GM12878 (cell line): Measurements from ENCODE around the gene SMARCD3. TPM values are rescaled to one million over a fixed set of nuclear protein-coding genes. Genes with fewer than 3 reads are reported as not detected.

Experiments used
- BMI1 ChIP-seq: fragments of 450-650 bp; IDR thresholded peaks from 2 replicates; pipeline ENCODE4 v1.6.1; 2016; ENCODE audit warnings: mild to moderate bottlenecking, moderate library complexity, borderline replicate concordance
- CHD4 ChIP-seq: fragments of 200-600 bp; sonication (generic); IDR thresholded peaks from 2 replicates; pipeline ENCODE4 v1.6.1; 2016; ENCODE audit warnings: mild to moderate bottlenecking
- CREM ChIP-seq: IDR thresholded peaks from 2 replicates; pipeline ENCODE4 v1.6.1; 2014; ENCODE audit warnings: antibody characterized with exemption, low read depth
- HDGF ChIP-seq: fragments of 450-650 bp; IDR thresholded peaks from 2 replicates; pipeline ENCODE4 v1.6.1; 2016; ENCODE audit warnings: antibody characterized with exemption
- JUNB ChIP-seq: IDR thresholded peaks from 2 replicates; pipeline ENCODE4 v1.6.1; 2016; ENCODE audit warnings: antibody characterized with exemption, mild to moderate bottlenecking
- MTA3 ChIP-seq: IDR thresholded peaks from 2 replicates; pipeline ENCODE4 v1.6.1; 2012; ENCODE audit warnings: low read length, inconsistent platforms, borderline replicate concordance
- NR2C1 ChIP-seq: fragments of 450-650 bp; IDR thresholded peaks from 2 replicates; pipeline ENCODE4 v1.6.1; 2017; ENCODE audit warnings: antibody characterized with exemption, mild to moderate bottlenecking, moderate library complexity
- NRF1 ChIP-seq: conservative IDR thresholded peaks from 2 replicates; pipeline ENCODE4 v1.6.1; 2011; ENCODE audit warnings: mild to moderate bottlenecking, low read depth, low read length, improper control_type of control experiment
- POU2F2 ChIP-seq: IDR thresholded peaks from 3 replicates; pipeline ENCODE4 v1.6.1; 2011; ENCODE audit warnings: low read depth, mild to moderate bottlenecking, low read length, borderline replicate concordance
- RUNX3 ChIP-seq: IDR thresholded peaks from 2 replicates; pipeline ENCODE4 v1.6.1; 2012; ENCODE audit warnings: low read length, inconsistent platforms
- SIN3A ChIP-seq: IDR thresholded peaks from 2 replicates; pipeline ENCODE4 v1.6.1; 2012; ENCODE audit warnings: low read depth, low read length, improper control_type of control experiment
- SMC3 ChIP-seq: IDR thresholded peaks from 2 replicates; pipeline ENCODE4 v1.6.1; 2011; ENCODE audit warnings: low read length, improper control_type of control experiment, borderline replicate concordance
- SPI1 ChIP-seq: IDR thresholded peaks from 2 replicates; pipeline ENCODE4 v1.6.1; 2011; ENCODE audit warnings: low read depth, mild to moderate bottlenecking, low read length, moderate library complexity, borderline replicate concordance; ENCODE audit not compliant: insufficient read depth
- SRF ChIP-seq, 2 experiments: IDR thresholded peaks; 2 replicates each; pipeline ENCODE4 v1.6.1; 2011; ENCODE audit warnings: low read depth in 2 of 2, low read length in 2 of 2, mild to moderate bottlenecking in 1 of 2, moderate library complexity in 1 of 2
- STAT1 ChIP-seq: fragments of 450-650 bp; conservative IDR thresholded peaks from 2 replicates; pipeline ENCODE4 v1.6.1; 2014; ENCODE audit warnings: antibody characterized with exemption, mild to moderate bottlenecking
- STAT3 ChIP-seq: IDR thresholded peaks from 2 replicates; pipeline ENCODE4 v1.6.1; 2011; ENCODE audit warnings: low read depth, low read length, improper control_type of control experiment
- SUPT20H ChIP-seq: IDR thresholded peaks from 2 replicates; pipeline ENCODE4 v1.6.1; 2011; ENCODE audit warnings: low read depth, mild to moderate bottlenecking, low read length, moderate library complexity, borderline replicate concordance; ENCODE audit not compliant: control insufficient read depth
- TBL1XR1 ChIP-seq: IDR thresholded peaks from 2 replicates; pipeline ENCODE4 v1.6.1; 2012; ENCODE audit warnings: low read depth, low read length, improper control_type of control experiment
- YY1 ChIP-seq: IDR thresholded peaks from 2 replicates; pipeline ENCODE4 v1.6.1; 2011; ENCODE audit warnings: low read depth, mild to moderate bottlenecking, low read length
- ZNF384 ChIP-seq: IDR thresholded peaks from 2 replicates; pipeline ENCODE4 v1.6.1; 2012; ENCODE audit warnings: low read depth, mild to moderate bottlenecking, low read length, improper control_type of control experiment, borderline replicate concordance
- polyA plus RNA-seq, 11 experiments: library from polyadenylated mRNA; depleted of rRNA in 4 of 11; unstranded in 6 of 11; stranded (reverse) in 5 of 11; fragments of >200 nt; fragmentation: Nextera tagmentation in 4 of 11; fragmentation: Illumina TruSeq in 1 of 11; extraction: Ambion mirVana in 4 of 11; extraction: Trizol in 1 of 11; gene quantifications; 1 replicate in 1 of 11; 2 replicates in 10 of 11; pipeline versions ENCODE4 v1.2.1 to v1.2.3, GENCODE V29; 2011 to 2016; ENCODE audit warnings: inconsistent platforms in 2 of 11, missing spikeins in 2 of 11, low read depth in 1 of 11
- total RNA-seq, 4 experiments: library from RNA; depleted of rRNA in 3 of 4; stranded (reverse); fragments of >200 nt in 3 of 4; fragmentation: Illumina TruSeq in 1 of 4; extraction: Trizol in 1 of 4; gene quantifications; 2 replicates each; pipeline versions ENCODE4 v1.2.1 to v1.2.3, GENCODE V29; 2013 to 2021
- TF ChIP-seq, protein P1 (sequence below): fragments of 450-650 bp; formaldehyde crosslinking; IDR thresholded peaks from 2 replicates; pipeline ENCODE4 v1.4.0; 2020; ENCODE audit warnings: mild to moderate bottlenecking, moderate library complexity
- TF ChIP-seq, protein P2 (sequence below): fragments of 450-650 bp; IDR thresholded peaks from 2 replicates; pipeline ENCODE4 v1.6.1; 2017; ENCODE audit warnings: mild to moderate bottlenecking, moderate library complexity
- TF ChIP-seq, protein P3 (sequence below): IDR thresholded peaks from 2 replicates; pipeline ENCODE4 v1.6.1; 2011; ENCODE audit warnings: low read depth, mild to moderate bottlenecking, low read length, moderate library complexity, borderline replicate concordance; ENCODE audit errors: extremely low read depth

The SMARCD3 gene
- total and polyA plus RNA-seq, 10 of the 15 experiments (the other 5 are each of a cell fraction or from before 2014, with no cell fraction given): 0.11 to 1.4 (median 0.16) TPM

DNA sequence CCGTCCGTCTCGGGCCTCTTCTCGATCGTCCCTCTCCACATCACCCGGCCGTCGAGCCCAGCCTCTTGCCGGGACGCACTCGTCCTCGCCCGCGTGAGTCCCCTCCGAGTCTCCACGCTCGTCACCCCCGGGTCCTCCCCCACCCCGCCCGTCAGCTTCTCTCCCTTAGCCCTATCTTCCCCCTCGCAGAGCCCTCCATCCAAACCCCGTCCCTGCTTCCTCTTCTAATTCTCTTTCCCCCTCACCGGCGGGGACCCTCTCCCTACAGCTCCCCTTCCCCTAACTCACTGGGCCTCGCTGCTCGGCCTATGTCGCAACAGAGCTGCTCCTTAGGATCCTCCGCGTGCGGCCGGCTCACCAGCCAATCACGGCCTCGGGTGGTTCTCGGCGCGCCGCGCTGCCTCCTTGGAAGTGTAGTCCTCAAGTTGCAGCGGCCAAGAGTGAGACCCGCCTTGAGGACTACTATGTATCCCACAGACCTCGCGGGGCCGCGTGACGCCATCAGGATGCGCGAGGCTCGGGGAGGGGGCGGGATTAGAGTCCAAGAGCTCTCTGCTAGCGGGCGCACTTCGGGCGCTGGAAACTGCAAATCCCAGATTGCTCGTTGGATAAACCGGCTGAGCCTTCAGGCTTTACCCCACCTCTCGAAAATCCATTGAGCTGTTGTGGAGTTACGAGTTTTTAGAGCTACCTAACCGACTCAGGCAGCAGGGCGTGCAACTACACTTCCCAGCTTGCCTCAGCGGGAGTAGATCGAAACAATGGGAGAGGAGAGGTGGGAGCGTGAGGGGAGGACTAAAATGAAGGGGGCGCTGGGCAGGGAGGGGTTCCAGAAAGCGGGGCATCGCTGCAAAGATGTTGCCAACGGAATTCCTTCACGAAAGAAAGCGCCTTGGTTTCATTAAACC lies 21.4 kb downstream of the SMARCD3 start, which contains the start of gene ABCF2 (continued):
- TF ChIP-seq, protein P1, sequence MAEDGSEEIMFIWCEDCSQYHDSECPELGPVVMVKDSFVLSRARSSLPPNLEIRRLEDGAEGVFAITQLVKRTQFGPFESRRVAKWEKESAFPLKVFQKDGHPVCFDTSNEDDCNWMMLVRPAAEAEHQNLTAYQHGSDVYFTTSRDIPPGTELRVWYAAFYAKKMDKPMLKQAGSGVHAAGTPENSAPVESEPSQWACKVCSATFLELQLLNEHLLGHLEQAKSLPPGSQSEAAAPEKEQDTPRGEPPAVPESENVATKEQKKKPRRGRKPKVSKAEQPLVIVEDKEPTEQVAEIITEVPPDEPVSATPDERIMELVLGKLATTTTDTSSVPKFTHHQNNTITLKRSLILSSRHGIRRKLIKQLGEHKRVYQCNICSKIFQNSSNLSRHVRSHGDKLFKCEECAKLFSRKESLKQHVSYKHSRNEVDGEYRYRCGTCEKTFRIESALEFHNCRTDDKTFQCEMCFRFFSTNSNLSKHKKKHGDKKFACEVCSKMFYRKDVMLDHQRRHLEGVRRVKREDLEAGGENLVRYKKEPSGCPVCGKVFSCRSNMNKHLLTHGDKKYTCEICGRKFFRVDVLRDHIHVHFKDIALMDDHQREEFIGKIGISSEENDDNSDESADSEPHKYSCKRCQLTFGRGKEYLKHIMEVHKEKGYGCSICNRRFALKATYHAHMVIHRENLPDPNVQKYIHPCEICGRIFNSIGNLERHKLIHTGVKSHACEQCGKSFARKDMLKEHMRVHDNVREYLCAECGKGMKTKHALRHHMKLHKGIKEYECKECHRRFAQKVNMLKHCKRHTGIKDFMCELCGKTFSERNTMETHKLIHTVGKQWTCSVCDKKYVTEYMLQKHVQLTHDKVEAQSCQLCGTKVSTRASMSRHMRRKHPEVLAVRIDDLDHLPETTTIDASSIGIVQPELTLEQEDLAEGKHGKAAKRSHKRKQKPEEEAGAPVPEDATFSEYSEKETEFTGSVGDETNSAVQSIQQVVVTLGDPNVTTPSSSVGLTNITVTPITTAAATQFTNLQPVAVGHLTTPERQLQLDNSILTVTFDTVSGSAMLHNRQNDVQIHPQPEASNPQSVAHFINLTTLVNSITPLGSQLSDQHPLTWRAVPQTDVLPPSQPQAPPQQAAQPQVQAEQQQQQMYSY: no peak
- no peak for TF ChIP-seq SUPT20H
- peak; percentile 65 for TF ChIP-seq NR2C1
- TF ChIP-seq CHD4: no peak
- TF ChIP-seq BMI1: no peak
- 0 out of 2 replicates have a peak, but pooled peaks have one; percentile 10 for TF ChIP-seq SMC3
- peak; percentile 53; the same call in 1 of the 2 replicates for TF ChIP-seq RUNX3
- TF ChIP-seq, protein P2, sequence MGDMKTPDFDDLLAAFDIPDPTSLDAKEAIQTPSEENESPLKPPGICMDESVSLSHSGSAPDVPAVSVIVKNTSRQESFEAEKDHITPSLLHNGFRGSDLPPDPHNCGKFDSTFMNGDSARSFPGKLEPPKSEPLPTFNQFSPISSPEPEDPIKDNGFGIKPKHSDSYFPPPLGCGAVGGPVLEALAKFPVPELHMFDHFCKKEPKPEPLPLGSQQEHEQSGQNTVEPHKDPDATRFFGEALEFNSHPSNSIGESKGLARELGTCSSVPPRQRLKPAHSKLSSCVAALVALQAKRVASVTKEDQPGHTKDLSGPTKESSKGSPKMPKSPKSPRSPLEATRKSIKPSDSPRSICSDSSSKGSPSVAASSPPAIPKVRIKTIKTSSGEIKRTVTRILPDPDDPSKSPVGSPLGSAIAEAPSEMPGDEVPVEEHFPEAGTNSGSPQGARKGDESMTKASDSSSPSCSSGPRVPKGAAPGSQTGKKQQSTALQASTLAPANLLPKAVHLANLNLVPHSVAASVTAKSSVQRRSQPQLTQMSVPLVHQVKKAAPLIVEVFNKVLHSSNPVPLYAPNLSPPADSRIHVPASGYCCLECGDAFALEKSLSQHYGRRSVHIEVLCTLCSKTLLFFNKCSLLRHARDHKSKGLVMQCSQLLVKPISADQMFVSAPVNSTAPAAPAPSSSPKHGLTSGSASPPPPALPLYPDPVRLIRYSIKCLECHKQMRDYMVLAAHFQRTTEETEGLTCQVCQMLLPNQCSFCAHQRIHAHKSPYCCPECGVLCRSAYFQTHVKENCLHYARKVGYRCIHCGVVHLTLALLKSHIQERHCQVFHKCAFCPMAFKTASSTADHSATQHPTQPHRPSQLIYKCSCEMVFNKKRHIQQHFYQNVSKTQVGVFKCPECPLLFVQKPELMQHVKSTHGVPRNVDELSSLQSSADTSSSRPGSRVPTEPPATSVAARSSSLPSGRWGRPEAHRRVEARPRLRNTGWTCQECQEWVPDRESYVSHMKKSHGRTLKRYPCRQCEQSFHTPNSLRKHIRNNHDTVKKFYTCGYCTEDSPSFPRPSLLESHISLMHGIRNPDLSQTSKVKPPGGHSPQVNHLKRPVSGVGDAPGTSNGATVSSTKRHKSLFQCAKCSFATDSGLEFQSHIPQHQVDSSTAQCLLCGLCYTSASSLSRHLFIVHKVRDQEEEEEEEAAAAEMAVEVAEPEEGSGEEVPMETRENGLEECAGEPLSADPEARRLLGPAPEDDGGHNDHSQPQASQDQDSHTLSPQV: no peak
- TF ChIP-seq HDGF: peak; percentile 91
- TF ChIP-seq YY1: peak; percentile 53; the same call in 1 of the 2 replicates
- no peak for TF ChIP-seq STAT3
- TF ChIP-seq NRF1: no peak
- no peak for TF ChIP-seq SPI1
- no peak for TF ChIP-seq ZNF384
- TF ChIP-seq TBL1XR1: no peak
- no peak for TF ChIP-seq MTA3
- TF ChIP-seq JUNB: no peak
- TF ChIP-seq POU2F2: no peak
- TF ChIP-seq STAT1: no peak; the same call in 1 of the 2 replicates
- peak; percentile 99 for TF ChIP-seq CREM
- TF ChIP-seq, protein P3, sequence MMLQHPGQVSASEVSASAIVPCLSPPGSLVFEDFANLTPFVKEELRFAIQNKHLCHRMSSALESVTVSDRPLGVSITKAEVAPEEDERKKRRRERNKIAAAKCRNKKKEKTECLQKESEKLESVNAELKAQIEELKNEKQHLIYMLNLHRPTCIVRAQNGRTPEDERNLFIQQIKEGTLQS: peak; percentile 90
- peak; percentile 93 for TF ChIP-seq SIN3A
- TF ChIP-seq SRF (IDR thresholded peaks at IDR 0.05; ENCODE audit: low read depth in 2 of 2, low read length in 2 of 2): peak in 1 of 2 experiments; percentile 89; a peak in 2 of 4 replicates
